ENCODE results near the gene FAM168A. TPM values are rescaled to one million over a fixed set of nuclear protein-coding genes. Genes with fewer than 3 reads are reported as not detected.

The FAM168A gene
- total RNA-seq, 1 experiment from 2014 or later, result 21.1 TPM

GRCh38 chr11:73390601-73391565 lies 207.0 kb downstream of the FAM168A start:
- H3K36me3 Mint-ChIP-seq (ENCODE audit: insufficient read depth in 1 of 3, low read depth in 3 of 3), result peaks cover 0 to 2% (median 0%) of the 10 kb centered on the region in 3 experiments; a peak in 2 of 7 replicates
- H3K4me3 Mint-ChIP-seq, result no peak overlapping the region
- Histone ChIP-seq H3K9me3 (ENCODE audit: control insufficient read depth, low read depth, low read length) (no peaks in the 10 kb centered on the region), H4K5ac (ENCODE audit: insufficient read length, low read depth, low read length) (no peak overlapping the region), H3K18ac (ENCODE audit: insufficient read length, low read depth, low read length) (no peak overlapping the region), H2BK12ac (ENCODE audit: insufficient read length, low read depth, low read length) (no peak overlapping the region), H3K4me2 (ENCODE audit: insufficient read depth, insufficient read length, low read length) (no peak overlapping the region), H3K79me2 (ENCODE audit: insufficient read depth, low read length) (no peaks in the 10 kb centered on the region), H3K23me2 (ENCODE audit: insufficient read length, low read depth, low read length, poor library complexity, severe bottlenecking) (no peaks in the 10 kb centered on the region), H3K79me1 (ENCODE audit: insufficient read depth, low read depth, low read length, poor library complexity, severe bottlenecking) (no peaks in the 10 kb centered on the region), H4K20me1 (ENCODE audit: control insufficient read depth, insufficient read depth, insufficient read length) (no peaks in the 10 kb centered on the region), H2BK15ac (ENCODE audit: low read depth, low read length) (no peak overlapping the region), H3T11ph (ENCODE audit: low read length) (no peak overlapping the region), H3K4ac (ENCODE audit: low read depth, low read length) (no peak overlapping the region), H2AFZ (ENCODE audit: low read length) (no peak overlapping the region), H3K14ac (ENCODE audit: insufficient read depth, low read length) (no peak overlapping the region), H3K23ac (ENCODE audit: insufficient read length, low read depth, low read length) (no peak overlapping the region), H3K27ac (ENCODE audit: insufficient read length, low read depth, low read length) (no peak overlapping the region), H3K56ac (ENCODE audit: insufficient read length, low read depth, low read length) (no peak overlapping the region), H2BK20ac (ENCODE audit: low read depth, low read length, poor library complexity, severe bottlenecking) (no peak overlapping the region), H2BK5ac (ENCODE audit: insufficient read length, low read length) (no peak overlapping the region), H3K4me1 (ENCODE audit: insufficient read depth, low read length) (no peaks in the 10 kb centered on the region), H3K27me3 (ENCODE audit: insufficient read depth, low read length) (no peaks in the 10 kb centered on the region), H2BK120ac (ENCODE audit: low read depth, low read length, poor library complexity, severe bottlenecking) (no peak overlapping the region), H4K91ac (ENCODE audit: insufficient read length, low read depth, low read length) (no peak overlapping the region), H4K8ac (replicated peaks; ENCODE audit: insufficient read length, low read depth, low read length) (no peak overlapping the region), H2AK5ac (ENCODE audit: insufficient read length, low read length) (no peak overlapping the region), H3K9ac (ENCODE audit: extremely low read depth, insufficient read length, low read length) (no peak overlapping the region)
- H3K27me3 Mint-ChIP-seq (ENCODE audit: low read depth), result no peaks in the 10 kb centered on the region; the same call in 1 of the 2 replicates
- no peak for TF ChIP-seq CTCF (conservative IDR thresholded peaks at IDR 0.05)
- no peaks in the 10 kb centered on the region for H3K9me3 Mint-ChIP-seq
- H3K27ac Mint-ChIP-seq, result no peak overlapping the region
- peaks cover 19 to 26% of the 10 kb centered on the region in 2 experiments for H3K4me1 Mint-ChIP-seq
- WGBS (ENCODE audit: extremely low coverage, insufficient read length, low lambda C conversion rate), result no CpG with 5 or more reads among the region's 12 CpGs
- DNase-seq, result no peak
